ENCODE measurements around the gene TP63.

TP63 gene

GRCh38 chr3:189721873-189722665, 90.9 kb downstream of the TP63 start:
- no peak overlapping the region for H3K4me3 ChIP-seq (ENCODE audit: insufficient read length, low read depth)
- H3K9ac ChIP-seq (ENCODE audit: insufficient read length, low read depth) = no peak overlapping the region
- no peaks in the 10 kb centered on the region for H3K4me1 ChIP-seq (ENCODE audit: insufficient read depth, insufficient read length)
- no peaks in the 10 kb centered on the region for H3K36me3 ChIP-seq (ENCODE audit: insufficient read depth, insufficient read length, low read length)
- no peak for TF ChIP-seq ZNF274 (IDR thresholded peaks at IDR 0.05; ENCODE audit: low read depth, low read length)
- no peak for TF ChIP-seq SUZ12 (IDR thresholded peaks at IDR 0.05; ENCODE audit: extremely low read depth, insufficient read depth, insufficient read length)
- no peak for TF ChIP-seq YY1 (IDR thresholded peaks at IDR 0.05; ENCODE audit: insufficient read depth, insufficient read length)
- H3K27me3 ChIP-seq (ENCODE audit: insufficient read depth, insufficient read length) = no peaks in the 10 kb centered on the region
- DNase-seq (ENCODE audit: low read depth, low spot score) = no peak
- H3K9me3 ChIP-seq (ENCODE audit: insufficient read depth, low read length) = no peaks in the 10 kb centered on the region

- Histone ChIP-seq H3K4me3 (ENCODE audit: insufficient read length, low read depth) (no peak overlapping the region), H3K36me3 (ENCODE audit: insufficient read depth, insufficient read length, low read length) (no peaks in the 10 kb centered on the region), H3K27me3 (ENCODE audit: insufficient read depth, insufficient read length) (no peaks in the 10 kb centered on the region), H3K4me1 (ENCODE audit: insufficient read depth, insufficient read length) (no peaks in the 10 kb centered on the region), H3K9ac (ENCODE audit: insufficient read length, low read depth) (no peak overlapping the region), H3K9me3 (ENCODE audit: insufficient read depth, low read length) (no peaks in the 10 kb centered on the region)
- no peak for DNase-seq (ENCODE audit: low read depth, low spot score)
- TF ChIP-seq SUZ12 (IDR thresholded peaks at IDR 0.05; ENCODE audit: extremely low read depth, insufficient read depth, insufficient read length) (no peak), ZNF274 (IDR thresholded peaks at IDR 0.05; ENCODE audit: low read depth, low read length) (no peak), YY1 (IDR thresholded peaks at IDR 0.05; ENCODE audit: insufficient read depth, insufficient read length) (no peak)
These were observed 93.2 kb downstream of the TP63 start for GRCh38 chr3:189724356-189724755.

DNA sequence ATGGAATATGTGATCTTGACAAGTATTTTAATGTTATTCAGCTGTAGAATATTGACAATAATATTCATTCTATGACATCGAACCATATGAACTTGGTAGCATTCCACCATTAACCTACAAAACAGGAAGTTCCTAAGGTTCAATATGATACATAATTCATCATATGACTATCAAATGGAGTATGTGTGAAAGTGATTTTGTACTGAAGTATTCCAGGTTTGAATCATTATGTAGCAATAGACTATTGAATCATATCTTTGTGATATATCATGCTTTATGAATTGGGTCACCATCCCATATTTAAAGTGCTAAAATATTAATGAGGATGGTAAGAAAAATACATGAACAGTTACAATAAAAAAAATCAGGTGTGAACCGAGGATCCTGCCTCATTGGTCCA, 95.1 kb downstream of the TP63 start:
- DNase-seq (ENCODE audit: low read depth, low spot score) = no peak
- Histone ChIP-seq H3K27me3 (ENCODE audit: insufficient read depth, insufficient read length) (no peaks in the 10 kb centered on the region), H3K4me3 (ENCODE audit: insufficient read length, low read depth) (no peak overlapping the region), H3K36me3 (ENCODE audit: insufficient read depth, insufficient read length, low read length) (no peaks in the 10 kb centered on the region), H3K9ac (ENCODE audit: insufficient read length, low read depth) (no peak overlapping the region), H3K4me1 (ENCODE audit: insufficient read depth, insufficient read length) (no peaks in the 10 kb centered on the region), H3K9me3 (ENCODE audit: insufficient read depth, low read length) (no peaks in the 10 kb centered on the region)
- no peak for TF ChIP-seq SUZ12 (IDR thresholded peaks at IDR 0.05; ENCODE audit: extremely low read depth, insufficient read depth, insufficient read length)
- no peak for TF ChIP-seq YY1 (IDR thresholded peaks at IDR 0.05; ENCODE audit: insufficient read depth, insufficient read length)

- Histone ChIP-seq H3K4me3 (ENCODE audit: insufficient read length, low read depth) (no peak overlapping the region), H3K9me3 (ENCODE audit: insufficient read depth, low read length) (no peaks in the 10 kb centered on the region), H3K27me3 (ENCODE audit: insufficient read depth, insufficient read length) (no peaks in the 10 kb centered on the region), H3K36me3 (ENCODE audit: insufficient read depth, insufficient read length, low read length) (no peaks in the 10 kb centered on the region), H3K9ac (ENCODE audit: insufficient read length, low read depth) (no peak overlapping the region), H3K4me1 (ENCODE audit: insufficient read depth, insufficient read length) (no peaks in the 10 kb centered on the region)
- no peak for DNase-seq (ENCODE audit: low read depth, low spot score)
- no peak for TF ChIP-seq ZNF274 (IDR thresholded peaks at IDR 0.05; ENCODE audit: low read depth, low read length)
- TF ChIP-seq YY1 (IDR thresholded peaks at IDR 0.05; ENCODE audit: insufficient read depth, insufficient read length) = no peak
- TF ChIP-seq SUZ12 (IDR thresholded peaks at IDR 0.05; ENCODE audit: extremely low read depth, insufficient read depth, insufficient read length) = no peak
These were observed 96.0 kb downstream of the TP63 start for GRCh38 chr3:189727158-189727557.

DNA sequence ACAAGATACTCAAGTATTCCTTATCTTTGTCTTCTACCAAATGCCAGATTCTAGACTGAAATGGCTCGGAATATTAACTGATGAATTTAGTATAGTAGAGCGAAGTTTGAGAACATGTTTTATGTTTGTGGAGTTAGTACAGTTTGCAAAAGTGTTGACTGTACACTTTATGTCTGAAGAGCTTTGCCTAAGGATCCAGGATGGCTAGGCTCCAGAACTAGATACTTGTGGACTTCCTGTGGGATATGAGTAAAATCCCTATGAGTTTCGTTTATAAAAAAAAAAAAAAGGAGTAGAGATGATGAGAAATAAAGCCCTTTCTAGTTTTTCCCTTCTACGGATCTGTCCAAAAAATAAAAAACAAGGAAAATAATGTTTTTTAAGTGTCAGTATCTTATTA, 96.7 kb downstream of the TP63 start:
- TF ChIP-seq ZNF274 (IDR thresholded peaks at IDR 0.05; ENCODE audit: low read depth, low read length) (no peak), SUZ12 (IDR thresholded peaks at IDR 0.05; ENCODE audit: extremely low read depth, insufficient read depth, insufficient read length) (no peak), YY1 (IDR thresholded peaks at IDR 0.05; ENCODE audit: insufficient read depth, insufficient read length) (no peak)
- Histone ChIP-seq H3K9me3 (ENCODE audit: insufficient read depth, low read length) (no peaks in the 10 kb centered on the region), H3K36me3 (ENCODE audit: insufficient read depth, insufficient read length, low read length) (no peaks in the 10 kb centered on the region), H3K27me3 (ENCODE audit: insufficient read depth, insufficient read length) (no peaks in the 10 kb centered on the region), H3K4me1 (ENCODE audit: insufficient read depth, insufficient read length) (no peaks in the 10 kb centered on the region), H3K4me3 (ENCODE audit: insufficient read length, low read depth) (no peak overlapping the region), H3K9ac (ENCODE audit: insufficient read length, low read depth) (no peak overlapping the region)
- DNase-seq (ENCODE audit: low read depth, low spot score) = no peak

DNA sequence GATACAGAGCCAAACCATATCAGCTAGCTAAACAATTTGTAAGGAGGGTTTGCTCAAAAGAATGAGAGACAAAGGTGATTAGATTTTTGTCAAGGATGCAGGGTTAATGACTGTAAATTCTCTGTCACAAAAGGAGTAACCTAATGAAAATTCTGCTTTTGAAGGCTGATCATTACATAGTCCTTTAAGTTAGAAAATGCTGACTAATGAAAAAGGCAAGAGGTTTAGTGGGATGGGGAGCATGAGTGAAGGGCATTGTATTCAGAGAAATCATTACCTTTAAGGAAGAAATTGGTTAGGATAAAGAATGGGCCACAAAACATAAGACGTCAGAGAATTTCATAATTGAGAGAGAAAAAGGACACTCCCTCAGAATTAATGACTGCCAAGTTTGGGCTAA, 97.7 kb downstream of the TP63 start:
- DNase-seq (ENCODE audit: low read depth, low spot score) = no peak
- no peak for TF ChIP-seq YY1 (IDR thresholded peaks at IDR 0.05; ENCODE audit: insufficient read depth, insufficient read length)
- TF ChIP-seq ZNF274 (IDR thresholded peaks at IDR 0.05; ENCODE audit: low read depth, low read length) = no peak
- TF ChIP-seq SUZ12 (IDR thresholded peaks at IDR 0.05; ENCODE audit: extremely low read depth, insufficient read depth, insufficient read length) = no peak

GRCh38 chr3:189734061-189734460, 102.9 kb downstream of the TP63 start:
- no peaks in the 10 kb centered on the region for H3K4me1 ChIP-seq (ENCODE audit: insufficient read depth, insufficient read length)
- no peak overlapping the region for H3K9ac ChIP-seq (ENCODE audit: insufficient read length, low read depth)
- H3K9me3 ChIP-seq (ENCODE audit: insufficient read depth, low read length) = no peaks in the 10 kb centered on the region
- H3K36me3 ChIP-seq (ENCODE audit: insufficient read depth, insufficient read length, low read length) = no peaks in the 10 kb centered on the region
- H3K27me3 ChIP-seq (ENCODE audit: insufficient read depth, insufficient read length) = no peaks in the 10 kb centered on the region
- H3K4me3 ChIP-seq (ENCODE audit: insufficient read length, low read depth) = no peak overlapping the region
- DNase-seq (ENCODE audit: low read depth, low spot score) = no peak
- TF ChIP-seq YY1 (IDR thresholded peaks at IDR 0.05; ENCODE audit: insufficient read depth, insufficient read length) (no peak), ZNF274 (IDR thresholded peaks at IDR 0.05; ENCODE audit: low read depth, low read length) (no peak), SUZ12 (IDR thresholded peaks at IDR 0.05; ENCODE audit: extremely low read depth, insufficient read depth, insufficient read length) (no peak)

More for the DNA sequence above, 97.7 kb downstream of the TP63 start:
- Histone ChIP-seq H3K4me3 (ENCODE audit: insufficient read length, low read depth) (no peak overlapping the region), H3K9me3 (ENCODE audit: insufficient read depth, low read length) (no peaks in the 10 kb centered on the region), H3K9ac (ENCODE audit: insufficient read length, low read depth) (no peak overlapping the region), H3K36me3 (ENCODE audit: insufficient read depth, insufficient read length, low read length) (no peaks in the 10 kb centered on the region), H3K27me3 (ENCODE audit: insufficient read depth, insufficient read length) (no peaks in the 10 kb centered on the region), H3K4me1 (ENCODE audit: insufficient read depth, insufficient read length) (no peaks in the 10 kb centered on the region)
